Liver (tissue), 9 donors: ENCODE data around the gene ANKRD53. TPM values are rescaled to one million over a fixed set of nuclear protein-coding genes. Genes with fewer than 3 reads are reported as not detected.

Experiments used
- DNase-seq: peaks from one replicate; pipeline ENCODE4 v3.0.0-alpha.2; 2017; ENCODE audit warnings: low spot score
- H3K27ac ChIP-seq, 2 donors: one replicate each; pipeline ENCODE4 v1.7.0; 2013; ENCODE audit warnings: inconsistent platforms in 2 of 2, low read length in 2 of 2, control low read depth in 1 of 2, low read depth in 1 of 2, mild to moderate bottlenecking in 1 of 2
- H3K27me3 ChIP-seq, 4 donors: one replicate each; pipeline versions ENCODE4 v1.6.1 to v1.7.0; 2013; ENCODE audit warnings: low read length in 3 of 4, inconsistent platforms in 1 of 4, mild to moderate bottlenecking in 1 of 4, moderate library complexity in 1 of 4; ENCODE audit not compliant: control insufficient read depth in 4 of 4, insufficient read depth in 4 of 4
- H3K36me3 ChIP-seq, 4 donors: one replicate each; pipeline versions ENCODE4 v1.6.1 to v1.7.0; 2013; ENCODE audit warnings: low read length in 3 of 4, mild to moderate bottlenecking in 3 of 4, low read depth in 1 of 4, moderate library complexity in 1 of 4; ENCODE audit not compliant: control insufficient read depth in 4 of 4, insufficient read depth in 3 of 4
- H3K4me1 ChIP-seq, 4 donors: one replicate each; pipeline versions ENCODE4 v1.6.1 to v1.7.0; 2013; ENCODE audit warnings: low read length in 3 of 4, mild to moderate bottlenecking in 3 of 4, moderate library complexity in 1 of 4; ENCODE audit not compliant: control insufficient read depth in 4 of 4, insufficient read depth in 4 of 4
- H3K4me3 ChIP-seq, 3 donors: one replicate each; pipeline versions ENCODE4 v1.6.1 to v1.7.0; 2013; ENCODE audit warnings: low read length in 3 of 3, control low read depth in 1 of 3, low read depth in 1 of 3, mild to moderate bottlenecking in 1 of 3
- H3K9ac ChIP-seq, 2 donors: one replicate each; pipeline ENCODE4 v1.7.0; 2013; ENCODE audit warnings: low read length in 2 of 2, mild to moderate bottlenecking in 2 of 2, moderate library complexity in 2 of 2, control low read depth in 1 of 2, low read depth in 1 of 2
- H3K9me3 ChIP-seq, 4 donors: one replicate each; pipeline versions ENCODE4 v1.6.1 to v1.7.0; 2013; ENCODE audit warnings: low read length in 3 of 4; ENCODE audit not compliant: control insufficient read depth in 4 of 4
- CTCF ChIP-seq: fragments of 150-350 bp; IDR thresholded peaks from 2 replicates; pipeline ENCODE4 v1.5.1; 2017; ENCODE audit warnings: improper control_type of control experiment, low read depth, low read length; ENCODE audit not compliant: missing input control
- EGR1 ChIP-seq, 2 donors: IDR thresholded peaks; 2 replicates each; pipeline ENCODE4 v1.6.1; 2016 to 2018; ENCODE audit warnings: antibody characterized with exemption in 2 of 2, low read depth in 2 of 2
- NR2F2 ChIP-seq: IDR thresholded peaks from 2 replicates; pipeline ENCODE4 v1.6.1; 2016; ENCODE audit warnings: antibody characterized with exemption
- RAD21 ChIP-seq, 2 donors: IDR thresholded peaks; 2 replicates each; pipeline ENCODE4 v1.6.1; 2016; ENCODE audit warnings: antibody characterized with exemption in 2 of 2, mild to moderate bottlenecking in 2 of 2
- RXRA ChIP-seq, 2 donors: IDR thresholded peaks; 2 replicates each; pipeline ENCODE4 v1.6.1; 2017 to 2018; ENCODE audit warnings: antibody characterized with exemption in 2 of 2, mild to moderate bottlenecking in 1 of 2
- SP1 ChIP-seq: IDR thresholded peaks from 2 replicates; pipeline ENCODE4 v1.6.1; 2018; ENCODE audit warnings: antibody characterized with exemption, mild to moderate bottlenecking
- YY1 ChIP-seq: IDR thresholded peaks from 2 replicates; pipeline ENCODE4 v1.6.1; 2016; ENCODE audit warnings: antibody characterized with exemption, mild to moderate bottlenecking
- WGBS: extraction: QIAGEN DNeasy Blood & Tissue Kit; methylation state at CpG from one replicate; pipeline ENCODE4 v1.1.7; 2013; 5-methylcytosine and 5-hydroxymethylcytosine counted together
- polyA plus RNA-seq, 2 donors: library from polyadenylated mRNA; stranded (reverse) in 1 of 2; unstranded in 1 of 2; fragments of 200-250 nt in 1 of 2; fragments of >200 nt in 1 of 2; fragmentation: Nextera tagmentation in 1 of 2; extraction: Ambion mirVana in 1 of 2; gene quantifications; one replicate each; pipeline versions ENCODE4 v1.2.1 to v1.2.3, GENCODE V29; 2013 to 2015
- total RNA-seq, 2 donors: library from RNA; depleted of rRNA; stranded (reverse); fragments of >200 nt; gene quantifications; one replicate each; pipeline ENCODE4 v1.2.3, GENCODE V29; 2014
- TF ChIP-seq, protein P1 (sequence below): IDR thresholded peaks from 2 replicates; pipeline ENCODE4 v1.6.1; 2016; ENCODE audit warnings: antibody characterized with exemption
- donor health status: healthy.
- donor health status: healthy.
- donor health status: healthy.
- donor health status: healthy.
- donor health status: healthy.

ANKRD53 gene
- total and polyA plus RNA-seq, 4 donors = 0.29 to 0.50 (median 0.39) TPM

DNA sequence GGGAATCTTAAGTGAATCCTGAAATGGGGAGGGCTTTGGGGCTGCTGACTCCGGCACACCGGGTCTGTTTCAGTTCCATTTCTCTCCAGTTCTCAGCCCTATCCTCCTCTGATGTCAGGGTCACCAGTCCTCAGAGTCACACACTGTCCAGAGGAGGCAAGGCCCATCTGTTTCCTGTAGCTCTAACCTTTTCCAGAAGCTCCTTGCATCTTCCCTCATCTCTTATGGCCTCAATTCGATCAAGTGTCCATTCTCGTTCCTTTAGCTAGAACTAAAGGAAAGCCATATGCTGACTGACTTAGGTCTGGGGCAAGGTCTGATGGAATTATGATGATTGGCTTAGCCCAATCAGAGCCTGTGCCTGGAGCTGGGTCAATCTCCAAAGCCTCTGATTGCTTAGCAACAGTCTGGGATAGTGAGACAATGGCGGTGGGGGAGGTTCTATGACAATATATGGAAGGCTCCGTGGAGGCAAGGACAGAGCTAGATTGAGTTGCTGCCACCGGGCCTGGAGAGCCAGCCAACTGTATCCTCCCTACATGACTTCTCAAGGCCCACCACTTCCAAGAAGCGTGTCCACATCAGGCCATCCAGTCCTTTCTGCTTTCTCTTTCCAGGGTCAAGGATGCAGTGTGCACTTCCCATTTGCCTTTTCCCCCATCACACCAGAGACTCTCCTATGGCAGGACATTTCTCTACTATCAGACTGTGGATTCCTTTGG lies 5.2 kb downstream of the ANKRD53 start:
- 97% methylated on average over 8 of the region's 8 CpGs for WGBS
- H3K9ac ChIP-seq = no peak overlapping the region

GRCh38 chr2:70984228-70984575 lies 5.8 kb downstream of the ANKRD53 start:
- H3K27ac ChIP-seq = no peak overlapping the region
- no peak overlapping the region for H3K9ac ChIP-seq
- peaks cover 8 to 36% (median 21%) of the 10 kb centered on the region in 4 donors for H3K36me3 ChIP-seq
- H3K4me1 ChIP-seq = no peaks in the 10 kb centered on the region
- no peak for TF ChIP-seq NR2F2
- TF ChIP-seq RXRA (IDR thresholded peaks at IDR 0.05) = no peak
- DNase-seq = no peak
- no peak overlapping the region for H3K4me3 ChIP-seq
- H3K9me3 ChIP-seq = no peaks in the 10 kb centered on the region
- 92% methylated on average over 3 of the region's 3 CpGs for WGBS
- H3K27me3 ChIP-seq = no peaks in the 10 kb centered on the region

More for the DNA sequence above, 5.2 kb downstream of the ANKRD53 start:
- H3K36me3 ChIP-seq = peaks cover 5 to 30% (median 19%) of the 10 kb centered on the region in 4 donors
- H3K4me1 ChIP-seq = peaks cover 0 to 3% (median 1%) of the 10 kb centered on the region in 4 donors
- H3K9me3 ChIP-seq = no peaks in the 10 kb centered on the region
- DNase-seq = no peak
- H3K27ac ChIP-seq = no peak overlapping the region
- no peaks in the 10 kb centered on the region for H3K27me3 ChIP-seq
- no peak overlapping the region for H3K4me3 ChIP-seq
- TF ChIP-seq RXRA (IDR thresholded peaks at IDR 0.05) (no peak), EGR1 (IDR thresholded peaks at IDR 0.05; ENCODE audit: low read depth in 2 of 2) (no peak), SP1 (no peak)

- H3K4me3 ChIP-seq = no peak overlapping the region
- H3K9me3 ChIP-seq = no peaks in the 10 kb centered on the region
- no peak overlapping the region for H3K27ac ChIP-seq
- WGBS = 51% methylated on average over 32 of the region's 32 CpGs
- peaks cover 8 to 41% (median 23%) of the 10 kb centered on the region in 4 donors for H3K36me3 ChIP-seq
- peak; percentile 78 for DNase-seq
- no peaks in the 10 kb centered on the region for H3K4me1 ChIP-seq
- no peaks in the 10 kb centered on the region for H3K27me3 ChIP-seq
- no peak overlapping the region for H3K9ac ChIP-seq
- TF ChIP-seq EGR1 (IDR thresholded peaks at IDR 0.05; ENCODE audit: low read depth in 2 of 2) (no peak), CTCF (peak; percentile 51), YY1 (no peak), RAD21 (IDR thresholded peaks at IDR 0.05) (peak; percentile 34 to 77)
- TF ChIP-seq, protein P1, sequence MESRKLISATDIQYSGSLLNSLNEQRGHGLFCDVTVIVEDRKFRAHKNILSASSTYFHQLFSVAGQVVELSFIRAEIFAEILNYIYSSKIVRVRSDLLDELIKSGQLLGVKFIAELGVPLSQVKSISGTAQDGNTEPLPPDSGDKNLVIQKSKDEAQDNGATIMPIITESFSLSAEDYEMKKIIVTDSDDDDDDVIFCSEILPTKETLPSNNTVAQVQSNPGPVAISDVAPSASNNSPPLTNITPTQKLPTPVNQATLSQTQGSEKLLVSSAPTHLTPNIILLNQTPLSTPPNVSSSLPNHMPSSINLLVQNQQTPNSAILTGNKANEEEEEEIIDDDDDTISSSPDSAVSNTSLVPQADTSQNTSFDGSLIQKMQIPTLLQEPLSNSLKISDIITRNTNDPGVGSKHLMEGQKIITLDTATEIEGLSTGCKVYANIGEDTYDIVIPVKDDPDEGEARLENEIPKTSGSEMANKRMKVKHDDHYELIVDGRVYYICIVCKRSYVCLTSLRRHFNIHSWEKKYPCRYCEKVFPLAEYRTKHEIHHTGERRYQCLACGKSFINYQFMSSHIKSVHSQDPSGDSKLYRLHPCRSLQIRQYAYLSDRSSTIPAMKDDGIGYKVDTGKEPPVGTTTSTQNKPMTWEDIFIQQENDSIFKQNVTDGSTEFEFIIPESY = no peak
These were observed 6.3 kb downstream of the ANKRD53 start for GRCh38 chr2:70984576-70985282.
